ENCODE results near the gene UMODL1.

GRCh38 chr21:42027822-42028765 is 43.0 kb upstream of the UMODL1 start:
- TF ChIP-seq CTCF (conservative IDR thresholded peaks at IDR 0.05), result no peak
- TF ChIP-seq EZH2 (IDR thresholded peaks at IDR 0.05; ENCODE audit: low read depth), result no peak
